Hepatocyte (in vitro differentiated cells): Measurements from ENCODE around the gene LEMD2. TPM values are rescaled to one million over a fixed set of nuclear protein-coding genes. Genes with fewer than 3 reads are reported as not detected.

ENCODE experiments used
- DNase-seq: peaks from one replicate; pipeline ENCODE4 v3.0.0-alpha.2; 2016; ENCODE audit warnings: low spot score
- H2AFZ ChIP-seq: fragments of 200-600 bp; sonication (generic); 2 replicates; pipeline ENCODE4 v1.6.0; 2016; ENCODE audit warnings: antibody characterized with exemption, mild to moderate bottlenecking
- H3K27ac ChIP-seq: fragments of 200-600 bp; sonication (generic); 2 replicates; pipeline ENCODE4 v1.5.1; 2016; ENCODE audit warnings: mild to moderate bottlenecking
- H3K27me3 ChIP-seq: fragments of 200-600 bp; sonication (generic); 2 replicates; pipeline ENCODE4 v1.6.1; 2016
- H3K36me3 ChIP-seq: fragments of 200-600 bp; sonication (generic); replicated peaks from 2 replicates; pipeline ENCODE4 v1.5.1; 2016; ENCODE audit warnings: low read depth; ENCODE audit not compliant: insufficient read depth
- H3K4me1 ChIP-seq: fragments of 200-600 bp; sonication (generic); 2 replicates; pipeline ENCODE4 v1.5.1; 2016; ENCODE audit warnings: mild to moderate bottlenecking, moderate library complexity; ENCODE audit not compliant: insufficient read depth
- H3K4me2 ChIP-seq: fragments of 200-600 bp; sonication (generic); 2 replicates; pipeline ENCODE4 v1.6.0; 2016
- H3K4me3 ChIP-seq: fragments of 200-600 bp; sonication (generic); 2 replicates; pipeline ENCODE4 v1.5.1; 2016; ENCODE audit warnings: mild to moderate bottlenecking
- H3K79me2 ChIP-seq: fragments of 200-600 bp; sonication (generic); 2 replicates; pipeline ENCODE4 v1.6.0; 2017; ENCODE audit warnings: mild to moderate bottlenecking
- H3K9me2 ChIP-seq: fragments of 200-600 bp; sonication (generic); replicated peaks from 2 replicates; pipeline ENCODE4 v1.6.0; 2017; ENCODE audit warnings: mild to moderate bottlenecking; ENCODE audit not compliant: insufficient read depth
- H3K9me3 ChIP-seq: fragments of 200-600 bp; sonication (generic); 2 replicates; pipeline ENCODE4 v1.5.1; 2016; ENCODE audit warnings: low read depth, mild to moderate bottlenecking
- H4K20me1 ChIP-seq: fragments of 200-600 bp; sonication (generic); 2 replicates; pipeline ENCODE4 v1.6.0; 2016; ENCODE audit warnings: mild to moderate bottlenecking; ENCODE audit not compliant: insufficient read depth, poor library complexity, severe bottlenecking
- CTCF ChIP-seq: fragments of 200-600 bp; sonication (generic); IDR thresholded peaks from 2 replicates; pipeline ENCODE4 v1.5.1; 2016; ENCODE audit warnings: antibody characterized with exemption, mild to moderate bottlenecking; ENCODE audit not compliant: poor library complexity
- EZH2 ChIP-seq: fragments of 200-600 bp; sonication (generic); IDR thresholded peaks from 2 replicates; pipeline ENCODE4 v1.6.1; 2016; ENCODE audit warnings: antibody characterized with exemption, mild to moderate bottlenecking, borderline replicate concordance
- EZH2phosphoT487 ChIP-seq: fragments of 200-600 bp; sonication (generic); IDR thresholded peaks from one replicate; pipeline ENCODE4 v1.6.1; 2018; ENCODE audit warnings: antibody characterized with exemption, mild to moderate bottlenecking, low read depth, moderate library complexity; ENCODE audit not compliant: unreplicated experiment, severe bottlenecking
- WGBS: methylation state at CpG from one replicate; pipeline ENCODE4 v1.1.6; 2016; ENCODE audit warnings: low lambda C conversion rate; ENCODE audit errors: missing lambda C conversion rate; 5-methylcytosine and 5-hydroxymethylcytosine counted together
- polyA plus RNA-seq: library from polyadenylated mRNA; unstranded; fragments of >200 nt; fragmentation: Nextera tagmentation; extraction: Ambion mirVana; gene quantifications from 2 replicates; pipeline ENCODE4 v1.2.1, GENCODE V29; 2016
- total RNA-seq: library from RNA; depleted of rRNA; stranded (reverse); fragments of >200 nt; gene quantifications from 2 replicates; pipeline ENCODE4 v1.2.3, GENCODE V29; 2014

Gene LEMD2
- total and polyA plus RNA-seq, 2 experiments from 2014 or later, result 38.1 to 66.3 TPM

- H3K4me2 ChIP-seq, result no peak overlapping the region
Observed at GRCh38 chr6:33794910-33795623, 6.1 kb upstream of the LEMD2 start.

GRCh38 chr6:33792981-33793380 is 4.1 kb upstream of the LEMD2 start:
- Histone ChIP-seq H3K36me3 (no peaks in the 10 kb centered on the region), H3K27ac (no peak overlapping the region), H3K9me2 (no peaks in the 10 kb centered on the region), H3K4me1 (peaks cover 10% of the 10 kb centered on the region), H3K4me2 (no peak overlapping the region), H3K4me3 (no peak overlapping the region), H3K9me3 (no peaks in the 10 kb centered on the region), H3K79me2 (peaks cover 7% of the 10 kb centered on the region), H2AFZ (no peak overlapping the region), H4K20me1 (peaks cover under 1% of the 10 kb centered on the region), H3K27me3 (no peaks in the 10 kb centered on the region)
- no peak for TF ChIP-seq EZH2phosphoT487
- no peak for TF ChIP-seq EZH2
- no peak for TF ChIP-seq CTCF
- no peak for DNase-seq
- 77% methylated on average over 10 of the region's 10 CpGs for WGBS

More at GRCh38 chr6:33794910-33795623, 6.1 kb upstream of the LEMD2 start:
- Histone ChIP-seq H3K9me2 (no peaks in the 10 kb centered on the region), H4K20me1 (no peaks in the 10 kb centered on the region), H3K4me1 (peaks cover 6% of the 10 kb centered on the region), H3K9me3 (no peaks in the 10 kb centered on the region), H3K4me3 (no peak overlapping the region), H3K27ac (no peak overlapping the region), H3K36me3 (no peaks in the 10 kb centered on the region), H3K27me3 (peaks cover 2% of the 10 kb centered on the region), H2AFZ (no peak overlapping the region), H3K79me2 (no peaks in the 10 kb centered on the region)
- 57% methylated on average over 13 of the region's 14 CpGs for WGBS
- TF ChIP-seq CTCF (no peak), EZH2 (no peak), EZH2phosphoT487 (no peak)
- DNase-seq, result peak; percentile 21

- no peak for DNase-seq
- Histone ChIP-seq H3K79me2 (peaks cover 21% of the 10 kb centered on the region), H3K4me1 (peaks cover 23% of the 10 kb centered on the region), H3K27ac (no peak overlapping the region), H3K9me3 (no peaks in the 10 kb centered on the region), H2AFZ (no peak overlapping the region), H3K9me2 (no peaks in the 10 kb centered on the region), H3K4me2 (no peak overlapping the region), H3K27me3 (no peaks in the 10 kb centered on the region), H4K20me1 (peaks cover 14% of the 10 kb centered on the region), H3K4me3 (no peak overlapping the region), H3K36me3 (no peaks in the 10 kb centered on the region)
- TF ChIP-seq EZH2 (no peak), CTCF (no peak), EZH2phosphoT487 (no peak)
- WGBS, result 89% methylated on average over 7 of the region's 7 CpGs
Observed at GRCh38 chr6:33791620-33792019, 2.7 kb upstream of the LEMD2 start.
